H1 (cell line): ENCODE data around the gene GID8. TPM values are rescaled to one million over a fixed set of nuclear protein-coding genes. Genes with fewer than 3 reads are reported as not detected.

Source experiments
- HDAC6 ChIP-seq: IDR thresholded peaks from one replicate; pipeline ENCODE4 v1.7.1; 2012; ENCODE audit warnings: low read depth, mild to moderate bottlenecking, inconsistent platforms, low read length, moderate library complexity
- NRF1 ChIP-seq: IDR thresholded peaks from 2 replicates; pipeline ENCODE4 v1.6.1; 2011; ENCODE audit warnings: mild to moderate bottlenecking, low read depth, low read length, improper control_type of control experiment
- PHF8 ChIP-seq: fragments of 200-600 bp; sonication (generic); conservative IDR thresholded peaks from 2 replicates; pipeline ENCODE4 v1.7.1; 2012; ENCODE audit warnings: low read depth, mild to moderate bottlenecking, inconsistent platforms, low read length, moderate library complexity
- SIN3A ChIP-seq, 2 experiments: IDR thresholded peaks in 1 of 2; conservative IDR thresholded peaks in 1 of 2; 2 replicates each; pipeline ENCODE4 v1.6.1; 2011 to 2012; ENCODE audit warnings: low read length in 2 of 2, improper control_type of control experiment in 1 of 2, low read depth in 1 of 2, mild to moderate bottlenecking in 1 of 2
- TBP ChIP-seq: IDR thresholded peaks from 2 replicates; pipeline ENCODE4 v1.6.1; 2011; ENCODE audit warnings: low read depth, low read length, improper control_type of control experiment
- YY1 ChIP-seq: IDR thresholded peaks from 2 replicates; pipeline ENCODE4 v1.6.1; 2011; ENCODE audit warnings: low read depth, mild to moderate bottlenecking, low read length
- polyA plus RNA-seq, 7 experiments: library from polyadenylated mRNA; depleted of rRNA in 3 of 7; stranded (reverse) in 5 of 7; unstranded in 2 of 7; fragments of >200 nt in 5 of 7; fragments of 200-250 nt in 2 of 7; gene quantifications; 1 replicate in 5 of 7; 2 replicates in 1 of 7; 4 replicates in 1 of 7; pipeline versions ENCODE4 v1.2.1 to v1.2.3, GENCODE V29; 2011 to 2013; ENCODE audit warnings: missing spikeins in 2 of 7, mixed read lengths in 2 of 7
- total RNA-seq: library from RNA; stranded (reverse); fragmentation: NEBNext Ultra II Directional; extraction: Animal tissue kit (Norgen Biotek cat#: 25700); gene quantifications from 2 replicates; pipeline ENCODE4 v1.2.1, GENCODE V29; 2021

Gene GID8
- total and polyA plus RNA-seq, 2 of the 8 experiments (the other 6 are each of a cell fraction or from before 2014, with no cell fraction given): 39.7 to 72.9 TPM

DNA sequence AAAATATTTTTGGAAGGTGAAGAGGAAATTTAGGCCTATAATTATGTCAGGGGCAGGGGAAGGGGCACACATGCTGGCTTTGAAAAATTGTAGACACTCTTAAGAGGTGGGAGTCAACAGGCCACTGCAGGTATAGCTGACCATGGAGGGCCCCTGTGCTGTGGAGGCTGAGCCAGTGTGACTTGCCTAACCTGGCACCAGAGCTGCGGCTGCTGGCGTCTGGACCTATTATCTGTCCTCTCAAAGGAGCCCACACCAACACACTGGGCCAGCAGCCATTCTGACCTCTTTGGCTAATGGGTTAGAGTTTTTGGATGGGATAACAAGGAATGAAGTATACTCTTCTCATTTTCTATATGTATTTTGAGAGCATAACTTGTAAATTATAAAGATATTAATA is 4.5 kb downstream of the GID8 start (continued):
- TF ChIP-seq NRF1: no peak
- TF ChIP-seq PHF8: no peak
- no peak for TF ChIP-seq HDAC6
- TF ChIP-seq SIN3A (conservative IDR thresholded peaks at IDR 0.05 in 1 of 2, IDR thresholded peaks at IDR 0.05 in 1 of 2; ENCODE audit: low read depth in 1 of 2, low read length in 2 of 2): no peak
- no peak for TF ChIP-seq TBP
- no peak for TF ChIP-seq YY1
